Retinal pigment epithelial cell (primary cell): ENCODE results near the gene POLN.

Experiments
- DNase-seq: peaks from one replicate; pipeline ENCODE4 v3.0.0-alpha.2; 2010; ENCODE audit warnings: low read depth
- H3K4me3 ChIP-seq: 2 replicates; pipeline ENCODE4 v1.5.1; 2011; ENCODE audit warnings: mild to moderate bottlenecking, low read length, control low read depth, moderate library complexity
- CTCF ChIP-seq: conservative IDR thresholded peaks from 2 replicates; pipeline ENCODE4 v1.5.1; 2011; ENCODE audit warnings: low read depth, low read length, control low read depth, inconsistent platforms

POLN gene

GRCh38 chr4:2245057-2245786 is 3.3 kb upstream of the POLN start:
- H3K4me3 ChIP-seq = no peak overlapping the region

GRCh38 chr4:2243681-2244380 is 1.9 kb upstream of the POLN start:
- peak; percentile 25 for TF ChIP-seq CTCF
- no peak overlapping the region for H3K4me3 ChIP-seq
- no peak for DNase-seq

More at GRCh38 chr4:2245057-2245786, 3.3 kb upstream of the POLN start:
- DNase-seq = no peak
- no peak for TF ChIP-seq CTCF

GRCh38 chr4:2241003-2241402 is 918 bp downstream of the POLN start:
- TF ChIP-seq CTCF = no peak
- DNase-seq = no peak
- peak overlapping the region; percentile 85 for H3K4me3 ChIP-seq

- no peak for TF ChIP-seq CTCF
- DNase-seq = no peak
- H3K4me3 ChIP-seq = no peak overlapping the region
Measured at GRCh38 chr4:2236944-2237666, 4.8 kb downstream of the POLN start.

- DNase-seq = no peak
- no peak for TF ChIP-seq CTCF
- no peak overlapping the region for H3K4me3 ChIP-seq
Measured at GRCh38 chr4:2231082-2231481, 10.8 kb downstream of the POLN start.

- no peak for DNase-seq
- no peak for TF ChIP-seq CTCF
- H3K4me3 ChIP-seq = no peak overlapping the region
Measured at GRCh38 chr4:2226261-2226660, 15.7 kb downstream of the POLN start.
